Measurements from ENCODE around the gene LPCAT1.

- TF ChIP-seq CTCF (IDR thresholded peaks at IDR 0.05; ENCODE audit: insufficient read depth, low read depth, low read length), result no peak
- no peak for TF ChIP-seq EZH2 (IDR thresholded peaks at IDR 0.05; ENCODE audit: insufficient read depth, low read length)
Measured at GRCh38 chr5:1499851-1500250, 23.9 kb downstream of the LPCAT1 start.
